GM12801 (cell line): ENCODE measurements around the gene HOXA6.

Source experiments
- CTCF ChIP-seq: IDR thresholded peaks from one replicate; pipeline ENCODE4 v1.5.1; 2011; ENCODE audit warnings: control low read depth; ENCODE audit not compliant: insufficient read length; ENCODE audit errors: extremely low read depth

HOXA6 gene

GRCh38 chr7:27159266-27160144 lies 11.9 kb upstream of the HOXA6 start:
- no peak for TF ChIP-seq CTCF

- no peak for TF ChIP-seq CTCF
Observed at GRCh38 chr7:27158436-27159265, 11.1 kb upstream of the HOXA6 start.

GRCh38 chr7:27157702-27158431 lies 10.3 kb upstream of the HOXA6 start:
- TF ChIP-seq CTCF: no peak

- TF ChIP-seq CTCF: no peak
Observed at GRCh38 chr7:27156916-27157701, 9.5 kb upstream of the HOXA6 start.

GRCh38 chr7:27156508-27156898 lies 8.9 kb upstream of the HOXA6 start, which contains the start of gene HOXA7:
HOXA7 (minus strand) TSS chr7:27156675; CDS start chr7:27156545, 130 bp downstream.
- no peak for TF ChIP-seq CTCF

GRCh38 chr7:27155816-27156507 lies 8.4 kb upstream of the HOXA6 start:
- TF ChIP-seq CTCF: no peak
